NCI-H82 (cell line): Measurements from ENCODE around the gene LUM.
A peak's percentile ranks its signal among the peaks of the same experiment; 100 is the strongest.

Source experiments
- DNase-seq: peaks from one replicate; lab custom pipeline; 2025; lab: John Stamatoyannopoulos, UW

The LUM gene, protein sequence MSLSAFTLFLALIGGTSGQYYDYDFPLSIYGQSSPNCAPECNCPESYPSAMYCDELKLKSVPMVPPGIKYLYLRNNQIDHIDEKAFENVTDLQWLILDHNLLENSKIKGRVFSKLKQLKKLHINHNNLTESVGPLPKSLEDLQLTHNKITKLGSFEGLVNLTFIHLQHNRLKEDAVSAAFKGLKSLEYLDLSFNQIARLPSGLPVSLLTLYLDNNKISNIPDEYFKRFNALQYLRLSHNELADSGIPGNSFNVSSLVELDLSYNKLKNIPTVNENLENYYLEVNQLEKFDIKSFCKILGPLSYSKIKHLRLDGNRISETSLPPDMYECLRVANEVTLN

DNA sequence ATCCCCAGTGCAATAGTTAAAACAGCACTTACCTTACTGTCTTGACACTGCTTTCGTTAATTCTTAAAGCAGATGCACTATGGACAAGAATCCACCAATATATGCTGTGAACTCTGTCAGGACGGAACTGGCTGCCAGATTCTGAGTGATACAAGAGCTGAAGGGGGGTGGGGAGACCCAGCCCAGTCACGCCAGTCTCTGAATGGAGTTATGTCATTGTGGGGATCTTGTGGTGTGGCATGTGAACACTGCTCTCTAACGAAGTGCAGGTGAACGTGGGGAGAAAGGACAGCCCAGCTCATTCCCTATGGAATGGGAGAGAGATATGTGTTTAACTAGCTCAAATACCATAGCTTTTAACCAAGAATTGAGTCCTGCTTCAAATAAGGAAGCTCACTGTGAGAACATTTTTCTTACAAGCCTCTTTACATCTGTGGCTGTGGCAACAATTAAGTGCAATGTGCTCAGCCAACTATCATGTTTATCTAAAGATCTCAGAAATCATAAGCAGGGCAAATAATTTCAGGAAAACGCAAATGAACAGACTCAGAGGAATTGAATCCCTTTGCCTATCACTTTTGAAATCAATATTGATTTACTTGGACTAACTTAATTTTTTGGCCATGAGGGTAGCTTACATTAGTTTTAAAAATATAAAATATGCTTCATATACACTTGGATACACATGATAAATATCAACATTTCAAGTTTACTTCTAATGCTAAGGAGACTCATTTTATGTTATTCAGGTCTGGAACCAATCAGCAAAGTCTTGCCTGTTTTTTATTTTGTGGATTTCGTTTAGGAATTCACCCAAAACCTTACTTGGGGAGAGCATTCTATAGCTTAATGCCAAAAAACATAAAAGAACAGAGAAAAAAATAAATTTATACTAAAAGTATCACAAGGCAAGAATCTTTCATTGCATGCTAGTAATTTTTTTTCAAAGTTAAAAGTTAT, at the start of gene LUM:
LUM (minus strand) TSS at position 129 of the 960 bp plus-strand sequence. CDS start 2,515 bp downstream, outside the sequence.
- DNase-seq: peak; percentile 15

DNA sequence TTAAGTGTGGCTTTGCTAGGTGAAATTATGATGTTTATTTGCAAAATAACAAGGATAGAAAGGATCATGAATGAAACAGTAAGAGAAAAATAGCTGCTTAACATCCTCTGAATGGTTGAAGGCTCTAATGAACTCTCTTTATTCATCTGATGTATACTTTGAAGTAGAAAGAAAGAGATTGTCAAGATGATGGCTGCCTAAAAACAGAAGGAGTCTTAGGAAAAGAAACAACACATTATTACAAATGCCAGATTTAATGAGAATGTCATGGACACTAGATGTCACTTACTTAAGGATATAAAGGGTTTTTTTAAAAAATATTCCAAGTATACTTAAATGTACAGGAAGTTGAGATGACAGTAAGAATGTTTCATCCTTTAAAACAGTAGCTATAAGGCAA, 49.7 kb upstream of the LUM start:
- DNase-seq: no peak

DNA sequence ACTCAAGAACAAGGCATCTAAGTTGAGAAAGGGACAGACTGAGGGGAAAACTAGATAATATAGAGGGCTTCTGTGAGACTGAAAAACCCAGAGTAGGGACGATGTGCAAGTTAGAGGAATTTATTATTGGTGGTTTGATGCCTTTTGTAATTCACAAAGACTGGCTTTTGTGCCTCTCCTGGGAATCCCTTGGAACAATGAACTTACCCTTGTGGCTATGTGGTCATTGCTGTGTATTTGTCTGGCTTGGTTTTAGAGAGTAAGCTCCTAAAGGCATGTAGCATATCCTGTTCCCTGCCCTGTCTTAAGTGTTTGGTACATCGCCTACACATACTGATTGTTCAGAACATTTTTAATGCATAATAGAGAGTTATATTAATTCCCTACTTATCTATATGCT, 44.7 kb upstream of the LUM start:
- no peak for DNase-seq

DNA sequence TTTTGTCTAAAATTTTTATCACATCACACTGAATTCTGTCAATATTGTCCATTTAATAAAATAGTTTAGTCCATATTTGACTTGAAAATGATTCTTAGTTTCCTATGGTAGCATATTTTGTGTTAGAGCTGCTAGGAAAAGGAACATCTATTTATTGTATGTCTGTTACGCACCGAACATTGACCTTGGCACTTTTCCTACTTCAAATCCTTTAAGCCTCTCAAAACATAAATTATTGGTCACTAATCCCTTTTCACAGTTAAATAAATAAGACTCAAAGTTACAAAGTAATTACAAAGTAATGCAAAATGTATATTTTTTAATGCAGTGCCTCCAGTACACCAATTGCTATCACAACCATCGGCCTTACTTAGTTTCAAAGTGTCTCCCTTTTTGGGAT, 42.8 kb upstream of the LUM start:
- DNase-seq: no peak

DNA sequence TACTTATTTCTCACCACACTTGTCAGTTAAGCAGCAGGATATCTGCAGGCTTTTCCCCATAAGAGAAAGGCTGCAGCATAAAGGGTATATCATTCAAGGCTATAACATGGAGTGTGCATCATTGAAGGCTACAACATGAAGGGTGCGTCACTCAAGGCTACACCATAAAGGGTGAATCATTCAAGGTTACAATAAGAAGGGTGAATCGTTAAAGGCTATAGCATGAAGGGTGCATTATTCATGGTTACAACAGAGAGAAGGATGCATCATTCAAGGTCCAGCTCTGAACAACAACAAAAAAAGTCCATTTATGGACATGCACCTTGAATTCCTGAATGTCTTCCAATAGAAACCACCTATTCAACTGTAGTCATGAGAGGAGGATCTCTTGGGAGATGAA, 32.8 kb upstream of the LUM start:
- DNase-seq: no peak

DNA sequence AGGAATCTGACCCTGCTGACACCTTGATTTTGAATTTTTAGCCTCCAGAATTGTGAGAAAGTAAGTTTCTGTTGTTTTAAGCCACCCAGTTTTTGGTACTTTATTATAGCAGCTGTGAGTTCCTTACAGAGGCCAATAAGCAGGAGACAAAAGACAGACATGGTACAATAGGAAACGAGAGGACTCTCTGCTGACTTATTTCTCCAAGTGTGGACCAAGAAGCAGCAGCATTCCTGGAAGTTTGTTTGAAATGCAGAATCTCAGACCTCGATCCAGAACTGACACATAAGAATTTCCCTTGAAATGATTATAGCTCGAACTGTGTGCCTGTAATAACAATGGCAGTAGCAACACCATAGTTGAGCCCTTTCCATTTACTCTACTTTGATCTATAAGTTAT, 31.9 kb upstream of the LUM start:
- no peak for DNase-seq

DNA sequence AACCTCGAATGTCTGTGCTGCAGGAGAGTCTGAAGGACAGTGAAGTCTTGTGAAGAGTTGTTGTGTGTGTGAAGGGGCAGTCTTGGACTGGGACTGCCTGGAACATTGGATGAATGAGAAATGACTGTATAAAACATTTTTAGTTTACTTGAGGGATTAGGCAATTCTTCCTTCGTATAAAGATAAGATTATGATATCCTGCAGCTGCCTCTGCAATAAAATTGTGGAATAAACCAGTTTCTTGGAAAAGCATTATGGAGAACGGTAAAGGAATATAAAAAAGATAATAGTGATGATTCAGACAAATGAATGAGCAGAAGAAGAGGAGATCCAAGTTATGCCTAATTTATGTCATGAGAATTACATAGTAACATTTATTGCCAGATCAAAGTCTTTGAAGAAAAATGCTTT, 30.9 kb upstream of the LUM start:
- DNase-seq: no peak

DNA sequence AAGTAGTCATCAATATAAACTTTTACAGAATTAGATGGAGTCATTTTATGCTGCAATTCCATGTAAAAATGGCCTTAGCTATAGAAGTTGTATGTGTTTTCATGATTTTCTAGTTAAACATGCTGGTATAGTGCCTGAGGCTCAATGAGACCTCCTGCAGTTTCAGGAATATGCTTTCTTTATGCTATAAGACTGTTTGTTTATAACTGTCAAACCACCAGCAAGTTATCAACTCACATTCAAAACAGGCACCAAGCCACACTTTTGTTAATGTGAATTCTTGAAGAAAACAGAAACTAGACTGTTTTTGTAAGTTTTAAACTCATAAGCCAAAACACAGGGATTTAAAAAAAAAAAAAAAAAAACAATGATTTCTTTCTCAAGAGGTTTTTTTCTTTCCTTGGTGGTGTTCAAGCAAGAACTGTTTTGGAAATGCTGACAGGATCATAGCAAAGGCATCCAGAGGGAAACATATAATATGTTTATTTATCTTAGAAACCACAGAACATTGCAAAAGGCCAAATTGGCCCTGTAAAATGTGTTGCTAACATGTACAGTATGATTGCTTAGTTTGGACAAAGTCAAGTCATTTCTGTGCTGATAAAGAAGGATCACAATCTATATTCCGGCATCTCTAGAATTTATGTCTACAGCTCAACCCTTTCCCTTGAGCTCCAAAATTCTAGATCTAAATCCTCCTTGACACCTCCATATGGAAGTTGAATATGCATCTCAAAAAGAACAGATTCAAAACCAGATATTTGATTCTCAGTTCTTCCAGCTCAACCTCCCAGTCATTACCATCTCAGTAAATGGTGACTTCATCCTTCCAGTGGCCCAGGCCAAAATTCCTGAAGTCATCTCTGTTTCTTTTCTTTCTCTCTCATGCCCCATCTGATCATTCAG, 29.0 kb upstream of the LUM start:
- no peak for DNase-seq

DNA sequence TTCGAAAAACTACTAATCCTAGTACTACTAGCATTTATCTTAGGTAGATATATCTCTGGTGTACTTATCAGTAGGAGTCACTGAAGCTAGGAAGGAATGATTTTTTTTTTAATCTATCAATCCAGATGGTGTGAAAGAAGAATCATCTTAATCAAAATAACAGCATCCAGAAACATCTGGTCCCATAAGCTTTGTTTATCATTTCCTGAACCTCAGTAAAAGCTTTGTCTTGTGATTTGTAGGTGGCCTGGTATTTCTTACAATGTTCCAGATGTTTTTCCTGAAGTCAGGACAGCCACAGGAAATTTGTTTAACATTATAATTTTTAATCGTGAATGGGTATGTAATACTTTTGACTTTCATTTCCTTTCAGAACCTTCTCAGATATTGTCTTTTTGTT, 28.0 kb upstream of the LUM start:
- DNase-seq: peak; percentile 51

DNA sequence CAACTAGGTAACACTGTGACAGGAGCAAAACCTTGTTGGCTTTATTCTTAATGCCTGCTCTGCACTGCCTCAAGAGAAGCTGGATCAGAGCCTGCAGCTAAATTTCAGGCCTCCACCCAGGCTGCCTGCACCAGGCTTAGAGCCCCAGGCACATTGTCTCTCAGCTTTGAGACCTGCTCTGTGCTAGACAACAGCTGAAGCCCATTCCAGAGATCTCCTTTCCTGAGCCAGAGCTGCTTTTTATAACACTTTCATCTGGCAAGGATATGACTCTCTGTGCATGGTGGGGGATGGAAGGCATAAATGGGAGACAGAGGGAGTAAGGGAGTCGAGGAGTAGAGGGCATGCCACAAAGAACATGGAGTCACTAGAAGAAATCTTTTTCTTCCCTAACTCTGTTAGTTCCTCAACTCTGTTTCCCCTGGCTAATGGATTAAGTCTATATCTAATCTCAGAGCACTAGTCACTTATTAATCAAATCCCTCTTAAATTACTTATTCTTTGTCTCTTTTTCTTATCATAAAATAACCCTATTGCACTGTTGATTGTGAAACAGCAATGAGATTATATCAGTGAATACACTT, 27.1 kb upstream of the LUM start:
- peak; percentile 39 for DNase-seq

DNA sequence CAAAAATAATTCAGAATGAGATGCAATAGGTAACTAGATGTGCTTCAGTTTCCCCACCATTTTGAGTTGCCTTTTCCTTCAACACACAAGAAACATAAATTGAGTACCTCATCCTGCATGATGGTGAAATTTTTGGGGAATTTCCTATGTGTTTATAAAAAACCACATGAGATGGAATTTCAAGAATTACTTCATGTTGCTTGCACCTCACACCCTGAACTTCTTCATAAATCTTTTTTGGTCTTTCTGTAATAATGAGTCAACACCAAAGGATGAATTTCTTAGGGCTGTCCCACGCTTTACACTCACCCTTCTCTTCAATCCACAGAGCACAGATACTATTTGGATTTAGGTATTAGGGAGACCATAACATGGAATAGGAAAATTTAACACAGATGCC, 22.6 kb upstream of the LUM start:
- DNase-seq: no peak

DNA sequence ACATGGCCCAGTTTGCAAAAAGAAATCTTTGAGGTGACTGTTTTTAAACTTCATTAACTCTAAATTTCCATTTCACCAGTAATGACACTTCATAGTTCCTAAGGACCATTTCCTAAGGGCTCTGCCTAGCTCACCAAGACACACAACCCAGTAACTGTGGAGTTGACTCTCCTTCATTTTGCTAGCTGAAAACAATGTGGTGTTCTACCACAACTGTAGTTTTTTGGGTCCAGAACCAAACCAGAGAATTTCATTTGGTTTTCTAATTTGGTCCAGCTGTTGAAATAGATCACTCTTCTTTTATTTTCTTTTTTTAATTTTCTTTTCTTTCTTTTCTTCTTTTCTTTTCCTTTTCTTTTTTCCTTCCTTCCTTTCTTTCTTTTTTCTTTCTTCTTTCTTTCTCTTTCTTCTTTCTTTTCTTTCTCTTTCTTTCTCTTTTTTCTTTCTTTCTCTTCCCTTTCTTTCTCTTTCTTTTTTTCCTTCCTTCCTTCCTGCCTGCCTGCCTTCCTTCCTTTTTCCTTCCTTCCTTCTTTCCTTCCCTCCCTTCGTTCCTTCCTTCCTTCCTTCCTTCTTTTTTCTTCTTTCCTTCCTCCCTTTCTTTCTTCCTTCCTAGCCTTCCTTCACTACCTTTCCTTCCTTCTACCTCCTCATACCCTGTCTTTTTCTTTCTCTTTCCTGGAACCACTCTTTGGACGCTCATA, 18.5 kb upstream of the LUM start:
- no peak for DNase-seq

DNA sequence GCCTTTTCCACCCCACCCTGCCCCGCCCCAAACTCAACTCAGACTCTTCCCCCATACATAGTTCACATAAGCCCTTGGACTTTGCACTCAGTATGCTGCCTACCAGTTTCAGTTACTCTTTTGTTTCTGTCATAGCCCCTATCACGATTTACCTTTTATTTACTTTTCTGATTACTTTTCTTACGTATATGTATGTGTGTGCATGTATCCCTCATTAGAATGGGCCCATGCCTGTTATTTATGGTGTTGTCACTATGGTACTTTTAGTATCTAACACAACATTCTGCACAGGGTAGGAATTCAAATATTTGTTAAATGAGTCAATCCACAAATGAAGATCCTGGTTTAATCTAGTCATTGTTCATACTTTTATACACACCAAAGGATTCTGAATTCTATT, 16.5 kb upstream of the LUM start:
- no peak for DNase-seq

DNA sequence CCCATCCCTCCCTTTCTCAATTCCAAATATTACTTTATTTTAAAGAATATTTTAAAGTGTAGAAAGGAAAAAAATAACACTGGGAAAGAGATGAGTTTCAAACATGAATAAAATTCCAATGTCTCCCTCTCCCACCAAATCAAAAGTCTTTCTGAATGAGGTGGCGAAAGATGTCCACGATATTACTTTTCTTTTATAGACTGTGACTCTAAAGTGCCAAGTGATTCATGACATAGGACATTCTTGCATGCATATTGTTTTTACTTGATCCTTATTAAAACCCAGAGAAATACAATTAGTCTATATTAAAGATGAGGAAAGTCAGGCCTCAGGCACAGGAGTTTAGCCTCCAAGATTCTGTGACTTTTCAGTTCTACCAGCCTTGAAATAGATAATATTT, 16.0 kb upstream of the LUM start:
- DNase-seq: no peak

DNA sequence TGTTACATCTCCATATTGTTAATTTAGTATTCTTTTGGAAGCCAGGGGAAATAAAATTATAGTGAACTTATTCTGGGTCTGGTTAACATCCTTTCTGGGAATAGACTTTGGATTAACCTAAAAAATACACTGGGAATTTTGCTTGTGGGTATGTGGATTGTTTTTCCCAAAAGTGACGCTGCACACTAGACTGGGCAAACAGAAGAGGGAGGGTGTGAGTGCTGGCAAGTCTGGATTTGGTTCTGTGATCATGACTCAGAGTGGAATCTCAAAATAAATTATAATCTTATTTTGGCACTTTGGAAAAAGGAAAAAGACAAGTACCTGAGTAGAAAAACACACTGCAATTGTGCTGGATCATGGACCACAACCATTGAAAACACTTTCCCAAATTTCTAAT, 15.2 kb upstream of the LUM start:
- no peak for DNase-seq

DNA sequence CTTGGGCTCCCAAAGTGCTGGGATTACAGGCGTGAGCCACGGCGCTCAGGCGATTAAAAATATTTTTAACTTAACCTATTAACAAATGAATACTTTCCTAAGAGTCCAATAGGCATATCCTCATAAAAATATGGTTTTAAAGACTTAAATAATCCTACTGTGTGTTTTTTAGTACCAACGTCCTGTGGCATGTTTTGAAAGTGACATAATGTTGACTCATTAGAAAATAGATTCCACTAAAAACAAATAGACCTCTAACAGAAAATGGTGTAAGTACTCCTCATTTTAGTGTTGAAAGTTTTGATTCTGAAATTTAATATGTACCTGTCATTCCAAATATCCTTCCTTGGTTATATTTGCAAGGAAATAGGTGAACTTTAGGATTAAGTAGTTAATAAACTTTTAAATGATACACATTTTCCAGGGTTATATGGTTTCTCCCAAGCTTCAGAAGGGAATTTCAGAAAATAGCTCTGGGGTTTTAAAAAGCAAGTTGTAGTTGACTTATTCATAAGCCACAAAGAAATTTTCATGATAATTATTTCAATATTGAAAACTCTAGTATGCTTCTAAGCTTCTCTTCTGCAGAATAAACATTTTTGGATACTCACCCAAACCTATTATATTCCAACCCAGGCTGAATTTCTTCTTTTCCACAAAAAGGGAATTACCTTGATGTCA, 12.1 kb upstream of the LUM start:
- no peak for DNase-seq

DNA sequence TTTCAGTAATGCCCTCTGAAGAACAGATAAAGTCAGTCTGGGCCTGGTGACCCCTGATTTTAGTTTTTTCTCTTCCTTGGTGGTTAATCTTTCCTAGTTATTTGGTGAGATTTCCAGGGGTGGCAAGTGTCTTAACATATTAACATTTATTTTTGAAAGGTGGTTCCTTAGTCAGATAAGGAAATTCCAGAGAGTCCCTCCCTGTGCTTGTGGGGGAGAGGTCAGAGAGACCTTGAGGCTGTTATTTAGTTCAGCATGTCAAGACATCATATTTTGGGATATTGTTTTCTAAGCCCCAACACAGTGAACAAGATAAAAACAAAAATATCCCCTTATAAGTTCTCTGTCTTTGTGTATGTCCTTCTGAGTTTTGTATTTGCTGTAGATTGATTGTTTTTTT, 9.5 kb upstream of the LUM start:
- no peak for DNase-seq

DNA sequence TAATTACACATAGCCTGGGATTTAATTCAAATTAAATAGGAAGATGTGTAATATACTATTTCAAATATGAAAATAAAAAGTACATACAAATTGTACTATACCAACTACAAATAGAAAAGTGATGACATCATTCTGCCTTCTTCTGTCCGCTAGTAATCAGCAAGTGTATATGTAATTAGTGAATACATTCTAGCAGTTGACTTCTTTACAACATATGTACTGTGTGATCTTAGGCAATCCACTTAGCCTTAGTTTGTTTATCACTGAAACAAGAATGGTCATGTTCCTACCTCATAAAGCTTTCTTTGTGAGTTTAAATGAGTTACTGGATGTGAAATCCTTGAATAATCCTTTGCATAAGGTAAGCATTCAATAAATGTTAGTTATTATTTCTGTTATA, 7.8 kb upstream of the LUM start:
- no peak for DNase-seq

DNA sequence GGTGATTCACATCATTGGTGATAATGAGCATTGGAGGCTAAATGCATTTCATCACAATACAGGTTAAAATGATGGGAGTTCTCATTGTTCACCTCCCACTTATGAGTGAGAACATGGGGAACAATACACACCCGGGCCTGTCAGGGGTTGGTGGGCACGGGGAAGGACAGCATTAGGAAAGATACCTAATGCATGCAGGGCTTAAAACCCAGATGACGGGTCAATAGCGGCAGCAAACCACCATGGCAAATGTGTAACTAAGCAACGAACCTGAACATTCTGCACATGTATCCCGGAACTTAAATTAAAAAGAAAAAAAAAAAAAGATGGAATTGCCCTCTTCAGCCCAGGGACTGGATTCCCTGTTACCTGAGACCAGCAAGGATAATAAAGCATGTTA, 2.3 kb upstream of the LUM start:
- no peak for DNase-seq

DNA sequence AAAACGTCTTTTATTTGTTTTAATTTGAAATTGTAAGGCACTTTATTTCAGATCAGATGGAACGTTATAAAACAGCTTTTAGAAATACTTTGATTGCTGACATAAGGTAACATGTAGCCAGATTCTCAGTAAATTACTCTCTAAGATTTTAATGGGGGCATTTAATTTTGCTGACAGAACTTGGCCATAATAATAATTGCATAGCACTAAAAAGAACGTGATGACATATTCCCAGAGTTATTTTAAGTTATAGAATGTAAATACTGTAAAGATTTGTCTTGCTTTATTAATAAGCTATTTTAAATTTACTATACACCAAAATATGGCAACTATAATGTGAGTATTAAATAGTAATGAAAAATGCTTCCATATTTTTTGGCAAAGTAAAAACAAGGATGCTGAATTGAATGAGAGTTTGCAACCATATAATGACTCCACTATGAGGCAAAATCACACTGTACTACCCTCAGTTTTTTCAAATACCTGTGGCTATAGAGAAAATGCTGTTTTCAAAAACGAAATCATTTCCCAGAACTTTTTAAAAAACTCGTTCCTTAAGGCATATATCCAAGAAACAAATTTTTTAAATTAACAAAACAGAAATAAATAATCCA, 876 bp downstream of the LUM start:
- no peak for DNase-seq
